IMR-90 (cell line): ENCODE results near the gene IGDCC3. TPM values are rescaled to one million over a fixed set of nuclear protein-coding genes. Genes with fewer than 3 reads are reported as not detected.
A peak's percentile ranks its signal among the peaks of the same experiment; 100 is the strongest.

Experiments used
- ATAC-seq: fragments of 200-7000 bp; cut with Tn5 transposase; 2 replicates; pipeline ENCODE4 v1.9.1; 2020; ENCODE audit warnings: low read depth, mild to moderate bottlenecking, moderate library complexity
- BruUV-seq: library from RNA; stranded (reverse); fragments of 400-500 nt; replicated peaks from 2 replicates; lab custom pipeline; 2021; lab: Mats Ljungman, UMichigan
- CTCF ChIA-PET: fragments of 300-600 bp; formaldehyde crosslinking; extraction: SDS; loops from one replicate; lab custom pipeline; 2021; ENCODE audit warnings: antibody characterized with exemption; lab: Yijun Ruan, JAX
- POLR2A ChIA-PET: fragments of 300-600 bp; sonication (Branson Sonifier 250); formaldehyde crosslinking; loops from one replicate; lab custom pipeline; 2022; ENCODE audit warnings: antibody characterized with exemption; ENCODE audit not compliant: unreplicated experiment; lab: Charles Lee
- DNase-seq: peaks from one replicate; pipeline ENCODE4 v3.0.0; 2013
- H2AFZ ChIP-seq: replicated peaks from 2 replicates; pipeline ENCODE3; 2013; ENCODE audit warnings: low read length, mild to moderate bottlenecking; ENCODE audit not compliant: poor library complexity
- H2AK5ac ChIP-seq: 2 replicates; pipeline ENCODE4 v1.6.1; 2013; ENCODE audit warnings: low read depth, low read length, inconsistent platforms
- H2AK9ac ChIP-seq: replicated peaks from 2 replicates; pipeline ENCODE3; 2013; ENCODE audit warnings: mild to moderate bottlenecking, low read depth, low read length, moderate library complexity; ENCODE audit not compliant: poor library complexity
- H2BK120ac ChIP-seq: 2 replicates; pipeline ENCODE4 v1.6.1; 2013; ENCODE audit warnings: low read depth, low read length, inconsistent platforms
- H2BK15ac ChIP-seq: 3 replicates; pipeline ENCODE4 v1.6.1; 2013; ENCODE audit warnings: low read depth, low read length, inconsistent platforms
- H2BK20ac ChIP-seq: 2 replicates; pipeline ENCODE4 v1.6.1; 2013; ENCODE audit warnings: low read depth, mild to moderate bottlenecking, inconsistent platforms, low read length, moderate library complexity
- H2BK5ac ChIP-seq: 2 replicates; pipeline ENCODE4 v1.6.1; 2013; ENCODE audit warnings: mild to moderate bottlenecking, low read depth, low read length, inconsistent platforms; ENCODE audit not compliant: poor library complexity, severe bottlenecking
- H3K14ac ChIP-seq: replicated peaks from 2 replicates; pipeline ENCODE4 v1.6.1; 2013; ENCODE audit warnings: low read depth, low read length, inconsistent platforms
- H3K18ac ChIP-seq: 2 replicates; pipeline ENCODE4 v1.6.1; 2013; ENCODE audit warnings: low read depth, low read length, control low read depth
- H3K23ac ChIP-seq: 2 replicates; pipeline ENCODE4 v1.6.1; 2013; ENCODE audit warnings: low read depth, low read length, inconsistent platforms
- H3K27ac ChIP-seq: 2 replicates; pipeline ENCODE4 v1.5.1; 2013; ENCODE audit warnings: mild to moderate bottlenecking, control low read depth, low read length; ENCODE audit not compliant: insufficient read depth
- H3K27me3 ChIP-seq: 2 replicates; pipeline ENCODE4 v1.6.1; 2013; ENCODE audit warnings: low read length; ENCODE audit not compliant: control insufficient read depth, insufficient read depth
- H3K36me3 ChIP-seq: 2 replicates; pipeline ENCODE4 v1.6.1; 2013; ENCODE audit warnings: low read length, mixed read lengths; ENCODE audit not compliant: control insufficient read depth, insufficient read depth
- H3K4ac ChIP-seq: 2 replicates; pipeline ENCODE4 v1.6.1; 2013; ENCODE audit warnings: low read depth, low read length, inconsistent platforms
- H3K4me1 ChIP-seq: 2 replicates; pipeline ENCODE4 v1.6.1; 2013; ENCODE audit warnings: low read length, mixed read lengths; ENCODE audit not compliant: control insufficient read depth, insufficient read depth
- H3K4me2 ChIP-seq: 2 replicates; pipeline ENCODE4 v1.6.1; 2013; ENCODE audit warnings: low read depth, mild to moderate bottlenecking, control low read depth, low read length, moderate library complexity
- H3K4me3 ChIP-seq: 2 replicates; pipeline ENCODE4 v1.5.1; 2013; ENCODE audit warnings: low read depth, mild to moderate bottlenecking, control low read depth, low read length, moderate library complexity; ENCODE audit not compliant: insufficient read depth
- H3K56ac ChIP-seq: 2 replicates; pipeline ENCODE4 v1.6.1; 2013; ENCODE audit warnings: low read length, inconsistent platforms; ENCODE audit not compliant: insufficient read depth; ENCODE audit errors: extremely low read depth
- H3K79me1 ChIP-seq, 2 experiments: 2 replicates each; pipeline ENCODE4 v1.6.1; 2013; ENCODE audit warnings: low read length in 2 of 2, inconsistent platforms in 1 of 2, low read depth in 1 of 2
- H3K9ac ChIP-seq: 2 replicates; pipeline ENCODE4 v1.6.1; 2013; ENCODE audit warnings: low read depth, low read length, control low read depth
- H3K9me1 ChIP-seq: 2 replicates; pipeline ENCODE4 v1.6.1; 2013; ENCODE audit warnings: low read length, inconsistent platforms; ENCODE audit not compliant: insufficient read depth
- H3K9me3 ChIP-seq: 2 replicates; pipeline ENCODE4 v1.6.1; 2013; ENCODE audit warnings: low read length; ENCODE audit not compliant: control insufficient read depth, insufficient read depth
- H4K20me1 ChIP-seq: 2 replicates; pipeline ENCODE4 v1.6.1; 2013; ENCODE audit warnings: low read length, inconsistent platforms; ENCODE audit not compliant: insufficient read depth
- H4K5ac ChIP-seq: 2 replicates; pipeline ENCODE4 v1.6.1; 2013; ENCODE audit warnings: mild to moderate bottlenecking, low read depth, low read length, control low read depth
- H4K8ac ChIP-seq, 2 experiments: 2 replicates each; pipeline ENCODE4 v1.6.1; 2013; ENCODE audit warnings: low read depth in 2 of 2, low read length in 2 of 2, control low read depth in 1 of 2, inconsistent platforms in 1 of 2
- H4K91ac ChIP-seq: 2 replicates; pipeline ENCODE4 v1.6.1; 2013; ENCODE audit warnings: low read depth, low read length, inconsistent platforms; ENCODE audit not compliant: insufficient read depth
- SMC3 ChIP-seq: fragments of 150-350 bp; IDR thresholded peaks from 2 replicates; pipeline ENCODE4 v1.6.1; 2016; ENCODE audit warnings: low read depth, mild to moderate bottlenecking, antibody characterized with exemption, low read length, moderate library complexity
- WGBS, 2 experiments: methylation state at CpG; one replicate each; pipeline versions ENCODE4 v1.1.5 to v1.1.7; 2013; ENCODE audit warnings: missing lambda C conversion rate in 2 of 2; ENCODE audit not compliant: insufficient read length in 1 of 2; ENCODE audit errors: extremely low coverage in 2 of 2; 5-methylcytosine and 5-hydroxymethylcytosine counted together
- dilution Hi-C: fragments of 300-500 bp; cut with HindIII; formaldehyde crosslinking; loops from one replicate; pipeline ENCODE4 v1.14.3; 2018; ENCODE audit warnings: low sequenced_read_pairs; ENCODE audit not compliant: unreplicated experiment
- in situ Hi-C: fragments of 300-500 bp; cut with MboI; formaldehyde crosslinking; loops from 3 replicates; pipeline ENCODE4 v1.14.3; 2019; ENCODE audit warnings: low sequenced_read_pairs, inconsistent platforms, mixed read lengths
- intact Hi-C: fragments of 100-400 bp; cut with micrococcal nuclease; formaldehyde crosslinking; loops from 2 replicates; pipeline ENCODE4 v1.10.0; 2022
- polyA plus RNA-seq, 3 experiments: library from polyadenylated mRNA; depleted of rRNA; stranded (reverse); fragments of >200 nt; gene quantifications; 2 replicates each; pipeline ENCODE4 v1.2.3, GENCODE V29; 2012; ENCODE audit warnings: low replicate concordance in 1 of 3
- total RNA-seq: library from RNA; depleted of rRNA; stranded (reverse); fragments of >200 nt; gene quantifications from 2 replicates; pipeline ENCODE4 v1.2.3, GENCODE V29; 2012

Gene IGDCC3
- total and polyA plus RNA-seq, 2 of the 4 experiments (the other 2 are of a cell fraction) = 0.18 to 0.19 TPM

GRCh38 chr15:65384505-65384894 is 6.7 kb upstream of the IGDCC3 start:
- peak overlapping the region; percentile 94 for H2AFZ ChIP-seq
- no peak overlapping the region for H3K14ac ChIP-seq
- no peak overlapping the region for H3K4me3 ChIP-seq
- DNase-seq = no peak
- H3K9ac ChIP-seq = no peak overlapping the region
- BruUV-seq = no TSS peak
- dilution Hi-C loops (no loop called here), intact Hi-C loops (no loop called here), in situ Hi-C loops (loop anchor here (5.0 to 10.0 kb wide), 2 partner anchors 67 to 190 kb away; no protein-coding TSS in a partner anchor)
- no peak for ATAC-seq
- ChIA-PET POLR2A (no interaction called here), CTCF (interaction anchor here (0.8 to 1.9 kb wide), 7 partner anchors 12 to 75 kb away, joined by 3 to 20 read pairs (median 4); no protein-coding TSS in a partner anchor)
- peaks cover 3% of the 10 kb centered on the region; the same call in 1 of the 2 replicates for H3K36me3 ChIP-seq
- H3K4me1 ChIP-seq = peaks cover 2% of the 10 kb centered on the region; the same call in 1 of the 2 replicates
- H2BK120ac ChIP-seq = no peak overlapping the region
- no peaks in the 10 kb centered on the region for H3K79me1 ChIP-seq
- no peak overlapping the region for H3K18ac ChIP-seq
- TF ChIP-seq SMC3 = no peak
- H4K91ac ChIP-seq = no peak overlapping the region
- no peak overlapping the region for H4K5ac ChIP-seq
- H2AK9ac ChIP-seq = no peak overlapping the region
- H4K20me1 ChIP-seq = no peaks in the 10 kb centered on the region
- no CpG with 5 or more reads among the region's 4 CpGs for WGBS, 2 experiments
- no peak overlapping the region for H3K27ac ChIP-seq
- no peaks in the 10 kb centered on the region for H3K9me3 ChIP-seq
- no peak overlapping the region for H2BK15ac ChIP-seq
- no peak overlapping the region for H4K8ac ChIP-seq
- peaks cover 26% of the 10 kb centered on the region for H3K27me3 ChIP-seq
- H3K9me1 ChIP-seq = no peaks in the 10 kb centered on the region
- no peak overlapping the region for H3K4ac ChIP-seq
- no peak overlapping the region for H2AK5ac ChIP-seq
- H3K23ac ChIP-seq = no peak overlapping the region
- no peak overlapping the region for H3K56ac ChIP-seq
- H2BK20ac ChIP-seq = no peak overlapping the region
- H2BK5ac ChIP-seq = no peak overlapping the region
- no peak overlapping the region for H3K4me2 ChIP-seq
